Kidney capillary endothelial cell (primary cell): Measurements from ENCODE around the gene OSBPL5.

Source experiments
- DNase-seq: peaks from one replicate; pipeline ENCODE4 v3.0.0-alpha.2; 2018; ENCODE audit warnings: low spot score

The OSBPL5 gene

DNA sequence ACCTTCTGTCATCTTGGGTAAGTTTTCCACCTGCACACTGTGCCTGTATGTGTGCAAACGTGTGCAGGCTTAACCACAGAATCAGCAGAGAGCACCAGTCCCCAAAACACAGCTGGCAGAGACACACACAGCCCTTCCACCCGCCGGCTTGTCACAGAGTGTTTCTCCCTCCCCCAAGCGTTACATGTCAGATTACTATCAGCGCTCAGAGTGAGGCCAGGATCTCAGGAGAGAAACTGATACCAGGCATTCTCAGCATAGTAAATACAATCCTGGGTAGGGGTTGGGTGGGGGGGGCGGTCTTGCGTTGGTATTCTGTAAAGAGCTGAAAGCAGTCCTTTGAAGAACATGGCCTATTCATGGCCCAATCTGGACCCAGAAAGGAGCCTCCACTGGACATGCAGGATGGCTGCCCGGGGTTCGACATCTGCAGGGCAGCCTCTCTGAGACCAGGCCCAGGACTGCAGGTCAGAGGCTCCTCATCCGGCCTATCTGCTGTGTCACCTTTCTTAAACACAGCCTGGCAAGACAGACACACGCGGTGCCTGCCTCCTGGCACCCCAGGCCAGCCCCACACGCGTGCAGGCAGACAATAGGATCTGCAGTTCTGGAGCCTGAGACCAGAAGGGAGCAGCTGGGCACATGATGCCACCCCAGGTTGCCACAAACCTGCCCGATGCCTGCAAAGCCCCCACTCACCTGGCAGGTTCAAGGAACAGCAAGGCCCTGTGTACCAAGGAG is 1.7 kb downstream of the OSBPL5 start:
- DNase-seq = no peak

DNA sequence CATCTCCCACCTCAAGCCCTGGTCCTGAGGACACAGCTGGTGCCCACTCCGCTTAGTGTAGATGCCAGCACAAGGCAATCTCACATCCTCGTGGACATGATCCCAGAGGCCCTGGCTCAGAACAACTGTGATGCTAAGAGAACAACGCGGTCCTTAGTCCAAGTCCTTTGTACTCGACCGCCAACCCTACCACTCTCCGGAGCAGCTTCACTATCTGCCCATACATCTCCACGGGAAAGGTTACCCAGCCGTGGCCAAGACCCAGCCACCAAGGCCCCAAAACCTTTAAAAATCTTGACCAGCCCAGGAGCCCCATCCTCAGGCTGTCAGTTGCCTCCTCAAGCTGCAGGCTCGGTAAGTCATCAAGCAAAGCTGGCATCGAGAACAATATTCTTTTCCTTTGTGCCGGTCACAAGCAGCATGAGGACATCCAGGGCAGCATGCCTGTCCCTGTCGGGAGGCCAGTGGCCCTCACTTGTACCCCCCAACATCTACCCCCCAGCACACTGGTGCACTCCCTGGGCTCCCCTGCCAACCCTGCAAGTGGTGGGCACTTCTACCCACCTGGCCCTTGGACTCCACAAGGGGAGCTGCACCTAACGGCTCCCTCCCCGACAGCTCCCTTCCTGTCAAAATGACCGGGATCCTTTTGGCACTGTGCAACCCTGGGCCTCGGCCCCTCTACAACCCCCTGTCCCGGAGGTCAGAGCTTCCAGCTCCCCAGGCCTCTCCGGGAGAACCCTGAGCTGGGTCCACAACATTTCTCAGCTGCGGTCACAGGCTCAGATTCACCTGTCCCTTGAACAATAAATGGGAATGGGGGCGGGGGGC is 2.5 kb downstream of the OSBPL5 start:
- no peak for DNase-seq

DNA sequence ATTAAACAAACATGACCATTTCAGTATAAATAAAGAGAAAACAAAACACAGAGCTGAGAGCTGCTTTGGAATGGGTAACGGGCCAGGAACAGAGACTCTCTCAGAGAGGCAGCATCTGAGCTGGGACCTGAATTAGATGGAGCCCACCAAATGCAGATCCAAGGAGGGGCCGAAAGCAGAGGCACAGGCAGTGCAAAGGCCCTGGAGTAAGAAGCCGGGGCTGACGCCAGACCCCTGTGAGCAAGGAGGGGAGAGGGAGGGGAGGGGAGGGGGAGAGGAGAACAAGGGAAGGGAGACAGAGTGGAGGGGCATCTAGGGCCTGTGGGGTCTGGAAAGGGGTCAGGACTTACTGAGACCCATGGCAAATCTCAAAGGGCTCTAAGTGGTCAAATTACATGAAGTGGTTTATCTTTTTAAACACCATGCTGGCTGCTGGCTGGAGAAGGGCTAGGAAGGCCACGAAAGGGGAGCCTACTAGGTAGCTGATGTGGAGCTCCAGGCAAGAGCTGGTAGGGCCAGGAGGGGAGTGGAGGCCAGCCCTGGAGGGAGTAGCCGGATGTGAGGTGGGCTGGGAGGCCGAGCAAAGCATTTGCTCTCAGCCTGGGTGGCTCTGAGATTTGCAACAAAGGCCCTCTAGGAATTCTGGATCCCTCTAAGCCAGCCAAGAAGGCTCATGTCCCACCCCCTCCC is 3.2 kb downstream of the OSBPL5 start:
- DNase-seq = no peak

DNA sequence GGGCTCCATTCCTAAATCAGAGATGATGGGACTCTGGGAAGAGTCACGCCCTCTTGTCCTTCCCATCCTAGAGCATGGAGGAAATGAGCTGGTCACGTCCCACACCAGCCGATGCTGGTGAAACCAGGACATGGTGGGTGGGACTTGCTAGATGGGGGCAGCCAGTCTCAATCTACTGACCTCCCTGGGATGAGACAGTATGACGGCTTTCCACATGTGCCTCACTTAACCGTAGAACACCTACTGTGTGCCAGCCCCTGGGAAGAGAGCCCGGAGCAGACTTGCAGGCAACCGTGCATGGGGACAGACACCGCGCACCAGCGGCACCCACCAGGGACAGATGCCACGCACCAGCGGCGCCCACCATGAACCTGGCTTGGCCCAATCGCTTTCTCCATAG is 3.8 kb downstream of the OSBPL5 start:
- DNase-seq = peak; percentile 26

DNA sequence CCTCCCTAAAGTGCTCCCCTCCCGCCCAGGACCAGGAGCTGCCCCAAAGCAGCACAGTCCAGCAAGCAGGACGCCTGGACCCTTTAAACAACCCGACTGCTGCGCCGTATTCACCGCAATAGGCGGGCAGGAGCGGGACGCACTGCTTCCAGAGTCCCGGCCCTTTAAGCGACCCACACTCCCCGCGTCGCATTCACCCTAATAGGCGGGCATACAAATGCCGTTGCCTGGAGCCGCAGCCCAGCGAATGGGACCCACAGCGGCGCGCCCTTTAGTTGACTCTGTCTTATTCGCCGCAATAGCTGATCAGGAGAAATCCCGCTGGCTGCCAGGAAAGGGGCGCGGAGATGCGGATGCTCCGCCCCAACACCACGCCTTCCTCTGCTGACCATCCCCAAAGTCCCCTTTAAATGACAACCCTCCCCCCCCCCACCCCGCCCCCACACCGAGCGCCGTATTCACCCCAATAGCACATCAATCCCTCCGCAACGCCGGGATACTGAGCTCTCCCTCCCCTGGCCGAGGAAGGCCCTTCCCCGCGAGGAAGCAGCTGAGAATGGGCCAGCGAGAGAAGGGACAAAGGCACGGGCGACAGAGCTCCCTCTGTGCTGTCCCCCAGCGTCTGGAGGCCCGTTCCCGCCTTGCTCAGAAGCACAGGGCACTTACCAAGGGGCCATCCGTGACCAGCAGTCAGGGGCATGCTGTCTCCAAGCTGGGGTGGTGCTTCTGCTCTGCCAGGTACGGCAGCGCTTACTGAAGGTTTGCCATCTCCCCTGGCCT is 4.7 kb downstream of the OSBPL5 start:
- peak; percentile 70 for DNase-seq

DNA sequence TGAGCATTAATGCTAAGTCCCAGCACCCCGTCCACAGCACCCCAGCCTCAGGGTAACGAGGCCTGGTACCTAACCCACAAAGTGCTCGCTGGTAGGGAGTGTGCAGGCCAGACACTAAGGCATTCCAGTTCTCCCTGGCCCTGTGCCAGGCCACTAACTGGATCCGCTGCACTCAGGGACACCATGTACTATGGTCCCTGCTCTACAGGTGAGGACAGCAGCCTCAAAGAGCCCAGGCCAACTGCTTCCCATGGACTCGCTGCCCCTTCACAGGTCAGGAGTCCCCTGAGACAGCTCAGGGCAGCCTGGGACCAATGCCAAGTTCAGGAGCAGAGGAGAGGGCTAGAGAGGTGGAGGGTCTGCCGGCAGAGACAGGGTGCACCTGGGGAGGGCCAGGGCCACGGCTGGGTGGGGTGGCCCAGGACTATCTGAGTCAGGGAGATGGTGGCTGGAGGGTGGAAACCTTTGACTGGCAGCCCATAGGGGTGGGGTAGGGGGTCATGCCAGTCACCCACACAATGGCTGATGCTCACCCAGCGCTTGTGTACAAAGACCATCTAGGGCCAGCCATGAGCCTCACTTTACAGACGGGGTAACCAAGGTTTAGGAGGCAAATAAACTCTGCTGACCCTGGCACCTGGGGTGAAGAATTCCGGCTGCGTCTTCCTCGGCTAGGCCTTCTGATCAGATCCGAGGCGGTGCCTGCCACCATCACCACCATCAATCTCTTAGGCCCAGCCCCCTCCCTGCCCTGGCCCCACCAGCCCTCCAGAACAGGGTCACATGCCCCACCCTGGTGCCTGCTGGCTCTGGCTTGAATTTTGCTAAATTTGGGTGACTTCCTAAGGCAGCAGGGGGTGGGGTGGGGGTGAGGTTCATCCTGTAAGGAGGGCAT is 5.6 kb downstream of the OSBPL5 start:
- no peak for DNase-seq

DNA sequence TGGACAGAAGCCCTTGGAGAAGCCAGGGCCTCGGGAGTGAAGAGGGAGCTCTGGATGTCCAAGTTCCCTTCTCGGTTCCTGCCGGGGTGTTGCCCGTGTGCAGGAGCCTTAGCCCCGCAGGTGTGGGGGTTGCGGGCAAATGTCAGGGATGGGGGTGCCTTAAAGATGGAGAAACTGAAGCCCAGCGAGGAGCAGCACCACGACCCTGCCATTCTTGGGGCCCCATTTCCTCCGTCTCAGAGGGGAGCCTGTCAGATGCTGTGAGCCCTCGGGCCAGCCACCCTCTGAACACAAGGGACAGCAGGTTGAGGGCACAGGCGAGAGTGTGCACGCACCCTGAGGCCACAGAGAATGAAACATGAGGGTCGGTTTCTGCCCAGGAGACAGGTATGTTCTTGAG is 6.3 kb downstream of the OSBPL5 start:
- no peak for DNase-seq

DNA sequence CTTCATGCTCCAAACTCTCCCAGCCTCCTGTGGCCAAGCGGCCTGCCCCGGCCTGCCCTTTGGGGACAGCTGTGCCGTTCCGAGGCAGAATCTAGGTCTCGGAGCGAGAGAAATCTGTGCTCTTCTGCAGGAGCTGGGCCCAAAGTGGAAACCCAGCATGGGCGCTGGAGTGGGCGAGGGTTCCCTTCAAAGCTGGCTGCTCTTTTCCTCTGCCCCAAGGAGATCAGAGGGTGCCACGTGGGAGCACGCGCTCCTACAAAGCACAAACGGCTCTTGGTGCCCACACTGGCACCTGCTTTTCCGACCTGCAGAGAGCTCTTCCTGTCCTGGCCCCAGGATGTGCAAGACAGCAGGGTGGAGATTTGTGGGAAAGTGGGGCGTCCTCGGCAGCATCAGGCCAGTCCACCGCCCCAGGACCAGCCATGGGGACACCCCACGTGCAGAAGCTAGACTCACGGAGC is 6.9 kb downstream of the OSBPL5 start:
- no peak for DNase-seq

DNA sequence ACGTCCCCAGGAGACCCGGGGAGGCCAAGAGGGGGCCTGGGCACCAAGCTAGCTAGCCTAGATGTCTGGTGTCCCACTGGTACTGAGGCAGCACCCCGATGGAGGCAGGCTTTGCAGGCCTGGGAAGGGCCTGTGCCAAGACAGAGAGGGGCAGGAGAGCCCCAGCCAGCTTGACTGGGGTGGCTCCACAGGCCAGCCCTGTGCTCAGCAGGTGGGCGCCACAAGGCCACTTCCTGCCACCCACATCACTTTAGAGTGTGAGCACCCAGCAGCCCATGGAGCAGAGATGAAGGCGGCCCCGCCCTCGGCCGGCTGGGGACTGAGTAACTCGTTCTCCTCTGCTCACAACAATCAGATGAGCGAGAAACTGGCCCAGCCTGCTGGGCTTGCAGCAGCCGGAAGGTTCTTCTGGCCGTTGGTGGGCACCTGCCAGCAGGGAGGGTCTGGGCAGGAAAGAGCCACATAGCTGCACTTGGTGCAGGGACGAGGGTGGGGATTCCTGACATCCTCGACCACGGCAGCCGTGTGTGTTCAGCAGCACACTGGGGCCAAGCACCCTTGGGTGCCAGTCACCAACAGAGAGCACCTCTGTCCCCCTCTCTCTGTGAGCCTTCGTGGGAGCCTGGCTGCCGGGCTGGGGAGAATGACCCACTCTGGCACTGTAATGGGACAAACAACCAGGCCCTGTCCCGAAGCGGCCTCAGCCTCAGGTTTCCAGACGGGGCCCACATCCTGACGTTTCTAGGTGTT is 7.6 kb downstream of the OSBPL5 start:
- no peak for DNase-seq

DNA sequence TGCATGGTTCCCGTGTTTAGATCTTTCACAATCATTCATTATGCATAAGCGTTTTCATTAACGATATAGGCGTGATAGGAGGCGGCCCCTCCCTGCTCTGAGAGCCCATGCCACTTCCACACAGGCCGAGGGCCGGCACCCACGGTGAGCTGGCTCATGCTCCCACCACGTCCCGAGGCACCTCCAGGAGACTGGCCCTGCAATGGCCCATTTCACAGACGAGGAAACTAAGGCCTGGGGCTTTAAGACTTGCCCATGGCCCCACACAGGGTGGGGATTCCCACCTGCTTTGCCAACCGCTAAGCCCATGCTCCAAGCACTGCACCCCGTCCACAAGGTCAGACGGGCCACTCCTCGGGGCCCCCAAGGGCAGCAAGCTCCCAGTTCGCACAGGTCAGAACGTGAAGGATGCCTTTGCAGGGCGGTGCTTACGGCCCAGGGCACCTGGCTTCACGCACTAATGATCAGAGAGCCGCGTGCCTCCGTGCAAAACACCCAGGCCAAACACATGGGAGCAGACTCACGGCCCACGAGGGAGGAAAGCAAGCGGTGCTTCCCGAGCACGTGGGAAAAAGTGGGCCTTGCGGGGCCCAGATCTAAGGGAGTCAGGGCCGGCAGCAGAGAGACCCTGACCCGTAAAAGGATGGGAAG is 8.3 kb downstream of the OSBPL5 start:
- no peak for DNase-seq

DNA sequence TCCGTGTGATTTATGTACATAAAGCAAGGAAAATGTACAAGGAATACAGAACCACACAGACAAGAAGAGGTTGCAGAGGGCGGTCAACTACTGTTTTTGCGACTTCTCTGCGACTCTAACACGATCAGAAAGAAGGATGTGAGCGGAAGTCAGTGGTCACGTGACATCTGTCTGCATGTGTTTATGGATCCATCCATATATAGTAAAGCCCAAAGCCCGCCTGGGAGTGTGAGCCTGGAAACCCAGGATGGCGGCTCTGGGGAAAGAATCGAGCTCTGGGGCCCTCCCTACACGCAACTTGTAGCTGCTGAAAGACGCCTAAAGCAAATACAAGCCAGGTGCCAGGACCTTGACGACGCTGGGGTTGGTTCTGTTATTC is 8.8 kb downstream of the OSBPL5 start:
- no peak for DNase-seq

DNA sequence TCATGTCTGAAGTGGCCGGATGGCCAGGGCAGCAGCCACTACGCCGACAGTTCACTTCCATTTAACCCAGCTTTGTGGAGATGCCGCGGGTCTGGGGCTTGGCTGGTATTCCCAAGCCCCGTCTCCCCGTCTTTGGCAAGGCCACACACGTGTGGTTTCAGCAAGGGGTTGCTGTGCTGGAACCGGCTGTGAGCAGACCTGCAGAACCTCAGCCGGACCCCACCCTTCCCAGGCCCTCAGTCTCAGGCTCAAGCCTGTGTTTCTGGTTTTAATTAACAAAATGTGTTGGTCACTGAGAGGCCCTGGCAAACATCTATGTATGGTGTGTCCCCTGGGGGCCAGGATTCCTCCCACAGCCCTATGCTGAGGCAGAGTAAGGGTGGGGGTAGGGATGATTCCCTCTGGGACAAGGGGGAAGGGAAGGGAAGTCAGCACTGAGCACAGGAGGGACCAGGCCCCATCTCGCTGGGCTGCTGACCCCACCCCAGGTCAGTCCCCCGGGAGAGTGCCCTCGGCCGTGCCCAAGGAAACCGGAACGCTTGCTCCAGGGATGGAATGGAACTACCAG is 9.3 kb downstream of the OSBPL5 start:
- DNase-seq = no peak

DNA sequence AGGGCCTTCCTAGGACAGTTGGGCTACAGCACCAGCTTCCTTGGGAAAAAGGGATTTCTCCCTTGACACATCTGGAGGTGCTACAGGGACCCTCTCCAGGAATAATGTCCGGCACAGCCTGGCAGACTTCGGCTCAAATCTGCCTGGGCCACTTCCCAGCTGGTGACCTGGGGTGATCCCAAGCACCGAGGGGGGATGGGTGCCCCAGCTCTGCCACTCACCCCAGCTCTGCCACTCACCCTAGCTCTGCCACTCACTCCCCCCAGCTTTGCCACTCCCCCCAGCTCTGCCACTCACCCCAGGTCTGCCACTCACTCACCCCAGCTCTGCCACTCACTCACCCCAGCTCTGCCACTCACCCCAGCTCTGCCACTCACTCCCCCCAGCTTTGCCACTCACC is 9.9 kb downstream of the OSBPL5 start:
- no peak for DNase-seq

DNA sequence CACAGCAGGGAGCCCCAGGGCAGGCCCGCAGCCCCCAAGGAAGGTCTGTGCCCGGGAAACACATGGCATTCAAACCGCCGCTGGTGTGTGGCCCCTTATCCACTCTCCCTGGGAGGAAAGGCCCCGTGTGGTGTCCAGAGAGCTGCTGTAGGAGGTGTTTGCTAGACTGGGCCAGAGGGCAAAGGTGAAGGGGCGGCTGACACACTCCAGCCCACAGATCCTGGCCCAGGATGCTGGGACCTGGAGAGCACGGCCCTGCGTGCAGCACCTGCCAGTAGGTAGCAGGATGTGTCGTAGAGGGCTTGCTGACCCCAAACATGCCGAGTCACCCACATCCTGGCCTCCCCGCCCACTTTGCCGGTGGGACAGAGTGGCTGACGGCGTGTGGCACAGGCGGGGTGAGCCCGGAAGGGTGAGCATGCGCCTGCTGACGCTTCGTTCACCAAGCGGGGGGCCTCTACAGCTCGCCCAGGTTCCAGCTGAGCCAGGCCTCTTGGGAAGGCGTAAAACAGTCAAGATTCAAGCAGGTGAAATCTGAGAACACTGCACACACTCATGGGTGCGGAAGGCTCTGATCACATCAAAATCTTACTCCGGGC is 11.0 kb downstream of the OSBPL5 start:
- DNase-seq = no peak

DNA sequence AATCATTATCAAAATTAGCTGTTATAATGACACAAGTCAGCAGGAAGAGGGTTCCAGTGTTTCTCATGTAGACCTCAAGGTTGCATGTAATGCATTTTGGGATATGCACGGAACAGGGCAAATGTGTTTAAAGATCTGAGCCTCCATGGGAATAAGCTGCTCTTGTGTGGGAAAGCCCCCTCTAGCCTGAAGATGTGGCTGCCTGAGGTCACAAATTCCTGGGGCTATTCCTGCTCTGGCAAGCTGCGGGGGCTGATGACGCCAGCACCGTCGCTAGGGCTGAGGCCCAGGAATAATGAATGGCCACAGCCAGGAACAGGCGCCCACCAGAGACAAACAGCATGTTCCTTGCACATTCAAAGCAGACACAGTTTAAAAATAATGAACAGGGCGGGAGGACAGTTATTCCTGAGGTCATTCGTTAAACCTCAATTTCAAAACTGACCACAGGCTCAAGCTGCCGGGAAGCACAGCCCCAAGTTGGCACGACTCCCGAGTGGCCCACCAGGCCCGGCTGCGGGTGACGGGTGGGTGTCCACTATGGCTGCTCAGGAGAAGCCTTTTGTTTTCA is 11.7 kb downstream of the OSBPL5 start:
- DNase-seq = no peak

DNA sequence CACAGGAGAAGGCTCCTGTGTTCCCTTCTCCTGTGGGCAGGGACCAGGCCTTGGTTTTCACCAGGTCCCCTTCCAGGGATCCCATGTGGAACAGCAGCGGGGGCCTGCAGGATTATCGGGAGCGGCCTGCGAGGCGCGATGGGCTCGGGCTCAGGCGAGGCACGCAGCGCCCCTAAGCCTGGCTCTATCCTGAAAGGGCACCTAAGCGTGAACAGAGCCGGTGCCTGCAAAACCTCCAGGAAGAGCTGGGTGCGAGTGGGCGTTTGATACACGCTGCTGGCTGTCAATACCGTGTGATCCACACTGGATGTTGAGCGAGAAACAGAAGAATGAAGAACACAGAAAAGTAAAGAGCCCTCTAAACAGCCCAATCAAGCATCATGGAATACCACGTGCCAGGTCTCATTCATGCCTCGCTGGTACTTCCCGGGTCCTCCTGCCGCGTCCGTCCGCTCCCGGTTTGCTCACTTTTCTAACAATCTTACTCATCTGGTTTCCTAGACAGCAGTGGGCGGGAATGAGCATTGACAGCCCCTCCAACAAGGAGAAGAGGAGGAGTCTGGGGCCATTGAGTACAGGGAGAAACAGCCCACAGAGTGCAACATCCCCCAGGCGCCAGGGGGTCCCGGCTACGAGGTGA is 12.5 kb downstream of the OSBPL5 start:
- no peak for DNase-seq

DNA sequence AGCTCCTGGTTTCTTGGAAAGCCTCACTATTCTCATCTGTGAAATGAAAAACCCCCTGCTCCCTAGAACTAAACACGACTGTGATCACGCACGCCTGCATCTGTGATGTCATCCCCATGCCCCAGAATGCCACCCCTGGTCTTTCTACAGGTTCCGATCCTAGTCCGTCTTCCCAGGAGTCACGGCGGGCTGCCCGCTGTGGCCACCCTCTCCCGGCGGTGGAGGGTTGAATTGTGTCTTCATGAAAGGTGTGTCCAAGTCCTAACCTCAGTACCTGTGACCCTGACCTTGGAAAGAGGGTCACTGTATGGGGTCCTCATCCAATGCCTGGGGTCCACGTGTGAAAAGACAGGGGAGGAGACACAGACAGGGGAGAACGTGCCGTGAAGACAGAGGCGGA is 14.4 kb downstream of the OSBPL5 start:
- DNase-seq = no peak

DNA sequence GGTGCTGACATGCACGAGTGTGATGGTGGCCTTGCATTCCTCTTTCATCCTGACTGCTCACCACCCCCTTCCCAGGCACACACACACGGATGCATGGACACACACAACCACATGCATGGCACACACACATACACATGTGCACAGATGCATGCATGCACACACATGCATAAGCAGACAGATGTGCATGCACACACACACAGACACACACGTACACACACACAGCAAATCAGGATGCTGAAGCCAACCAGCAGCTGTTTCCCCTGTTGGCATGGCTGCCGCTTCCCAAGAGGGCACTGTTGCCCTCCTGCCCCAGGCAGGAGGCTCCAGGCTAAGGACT is 15.3 kb downstream of the OSBPL5 start:
- no peak for DNase-seq
